ENCODE results near the gene ZNF219. TPM values are rescaled to one million over a fixed set of nuclear protein-coding genes. Genes with fewer than 3 reads are reported as not detected.

Gene ZNF219
- total and polyA plus RNA-seq, 2 of the 13 experiments (the other 11 are each of a cell fraction or from before 2014, with no cell fraction given) = 34.5 to 36.6 TPM

DNA sequence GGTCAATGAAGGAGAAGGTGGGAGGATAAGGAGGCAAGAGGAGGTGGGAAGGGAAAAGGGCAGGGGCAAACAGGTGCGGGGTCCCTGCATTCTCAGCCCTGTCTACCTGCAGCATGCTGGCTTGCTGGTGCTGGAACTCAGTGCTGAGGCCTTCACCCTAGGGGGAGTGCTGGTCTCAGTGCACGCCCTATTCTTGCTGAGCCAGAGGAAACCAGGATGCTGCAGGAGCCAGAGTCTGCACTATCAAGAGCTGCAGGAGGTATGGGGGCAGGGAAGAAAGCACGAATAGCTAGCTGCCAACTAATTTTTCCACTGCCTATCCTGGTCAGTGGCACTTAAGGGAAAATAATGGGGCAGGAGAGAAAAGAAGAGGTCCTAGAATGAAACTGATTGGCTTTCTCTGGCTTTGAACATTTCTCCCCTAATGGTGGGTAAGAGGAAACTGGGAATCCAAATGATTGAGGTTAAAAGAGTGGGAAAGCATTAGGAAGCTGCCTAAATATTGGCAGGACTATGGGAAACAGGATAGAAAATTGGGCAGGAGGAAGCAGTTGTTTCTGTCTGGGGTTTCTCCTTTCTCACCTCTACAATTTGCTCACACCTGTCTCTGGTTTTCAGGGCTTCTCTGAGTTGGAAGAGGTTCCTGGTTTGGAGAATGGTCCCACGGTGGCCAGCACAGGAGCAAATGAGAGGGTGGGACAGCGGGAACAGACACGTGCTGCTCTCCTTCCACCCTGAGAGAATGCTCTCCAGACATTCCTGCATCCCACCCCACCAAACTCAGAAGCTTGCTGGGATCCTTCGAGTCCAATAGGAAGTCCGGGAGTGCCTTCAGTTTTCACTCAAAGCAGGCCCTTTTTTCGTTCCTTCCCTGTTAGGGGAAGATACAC, 4.3 kb upstream of the ZNF219 start (continued):
- TF ChIP-seq, protein P1, sequence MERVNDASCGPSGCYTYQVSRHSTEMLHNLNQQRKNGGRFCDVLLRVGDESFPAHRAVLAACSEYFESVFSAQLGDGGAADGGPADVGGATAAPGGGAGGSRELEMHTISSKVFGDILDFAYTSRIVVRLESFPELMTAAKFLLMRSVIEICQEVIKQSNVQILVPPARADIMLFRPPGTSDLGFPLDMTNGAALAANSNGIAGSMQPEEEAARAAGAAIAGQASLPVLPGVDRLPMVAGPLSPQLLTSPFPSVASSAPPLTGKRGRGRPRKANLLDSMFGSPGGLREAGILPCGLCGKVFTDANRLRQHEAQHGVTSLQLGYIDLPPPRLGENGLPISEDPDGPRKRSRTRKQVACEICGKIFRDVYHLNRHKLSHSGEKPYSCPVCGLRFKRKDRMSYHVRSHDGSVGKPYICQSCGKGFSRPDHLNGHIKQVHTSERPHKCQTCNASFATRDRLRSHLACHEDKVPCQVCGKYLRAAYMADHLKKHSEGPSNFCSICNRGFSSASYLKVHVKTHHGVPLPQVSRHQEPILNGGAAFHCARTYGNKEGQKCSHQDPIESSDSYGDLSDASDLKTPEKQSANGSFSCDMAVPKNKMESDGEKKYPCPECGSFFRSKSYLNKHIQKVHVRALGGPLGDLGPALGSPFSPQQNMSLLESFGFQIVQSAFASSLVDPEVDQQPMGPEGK (CRISPR knock-in tag; IDR thresholded peaks at IDR 0.05) = peak; percentile 22; the same call in 1 of the 2 replicates
- TF ChIP-seq SMAD9 (CRISPR knock-in tag; IDR thresholded peaks at IDR 0.05) (no peak), ZNF484 (CRISPR knock-in tag; IDR thresholded peaks at IDR 0.05; ENCODE audit: borderline replicate concordance, low read depth) (no peak), SIX4 (CRISPR knock-in tag; IDR thresholded peaks at IDR 0.05) (no peak), ZNF296 (CRISPR knock-in tag; conservative IDR thresholded peaks at IDR 0.05) (peak; percentile 23; the same call in 1 of the 2 replicates), MIXL1 (CRISPR knock-in tag; IDR thresholded peaks at IDR 0.05) (no peak), ZNF562 (CRISPR knock-in tag; IDR thresholded peaks at IDR 0.05; ENCODE audit: borderline replicate concordance) (no peak)
- TF ChIP-seq, protein P2, sequence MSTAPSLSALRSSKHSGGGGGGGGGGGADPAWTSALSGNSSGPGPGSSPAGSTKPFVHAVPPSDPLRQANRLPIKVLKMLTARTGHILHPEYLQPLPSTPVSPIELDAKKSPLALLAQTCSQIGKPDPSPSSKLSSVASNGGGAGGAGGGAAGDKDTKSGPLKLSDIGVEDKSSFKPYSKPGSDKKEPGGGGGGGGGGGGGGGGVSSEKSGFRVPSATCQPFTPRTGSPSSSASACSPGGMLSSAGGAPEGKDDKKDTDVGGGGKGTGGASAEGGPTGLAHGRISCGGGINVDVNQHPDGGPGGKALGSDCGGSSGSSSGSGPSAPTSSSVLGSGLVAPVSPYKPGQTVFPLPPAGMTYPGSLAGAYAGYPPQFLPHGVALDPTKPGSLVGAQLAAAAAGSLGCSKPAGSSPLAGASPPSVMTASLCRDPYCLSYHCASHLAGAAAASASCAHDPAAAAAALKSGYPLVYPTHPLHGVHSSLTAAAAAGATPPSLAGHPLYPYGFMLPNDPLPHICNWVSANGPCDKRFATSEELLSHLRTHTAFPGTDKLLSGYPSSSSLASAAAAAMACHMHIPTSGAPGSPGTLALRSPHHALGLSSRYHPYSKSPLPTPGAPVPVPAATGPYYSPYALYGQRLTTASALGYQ (CRISPR knock-in tag; IDR thresholded peaks at IDR 0.05) = peak; percentile 49; the same call in 1 of the 2 replicates
- TF ChIP-seq, protein P3, sequence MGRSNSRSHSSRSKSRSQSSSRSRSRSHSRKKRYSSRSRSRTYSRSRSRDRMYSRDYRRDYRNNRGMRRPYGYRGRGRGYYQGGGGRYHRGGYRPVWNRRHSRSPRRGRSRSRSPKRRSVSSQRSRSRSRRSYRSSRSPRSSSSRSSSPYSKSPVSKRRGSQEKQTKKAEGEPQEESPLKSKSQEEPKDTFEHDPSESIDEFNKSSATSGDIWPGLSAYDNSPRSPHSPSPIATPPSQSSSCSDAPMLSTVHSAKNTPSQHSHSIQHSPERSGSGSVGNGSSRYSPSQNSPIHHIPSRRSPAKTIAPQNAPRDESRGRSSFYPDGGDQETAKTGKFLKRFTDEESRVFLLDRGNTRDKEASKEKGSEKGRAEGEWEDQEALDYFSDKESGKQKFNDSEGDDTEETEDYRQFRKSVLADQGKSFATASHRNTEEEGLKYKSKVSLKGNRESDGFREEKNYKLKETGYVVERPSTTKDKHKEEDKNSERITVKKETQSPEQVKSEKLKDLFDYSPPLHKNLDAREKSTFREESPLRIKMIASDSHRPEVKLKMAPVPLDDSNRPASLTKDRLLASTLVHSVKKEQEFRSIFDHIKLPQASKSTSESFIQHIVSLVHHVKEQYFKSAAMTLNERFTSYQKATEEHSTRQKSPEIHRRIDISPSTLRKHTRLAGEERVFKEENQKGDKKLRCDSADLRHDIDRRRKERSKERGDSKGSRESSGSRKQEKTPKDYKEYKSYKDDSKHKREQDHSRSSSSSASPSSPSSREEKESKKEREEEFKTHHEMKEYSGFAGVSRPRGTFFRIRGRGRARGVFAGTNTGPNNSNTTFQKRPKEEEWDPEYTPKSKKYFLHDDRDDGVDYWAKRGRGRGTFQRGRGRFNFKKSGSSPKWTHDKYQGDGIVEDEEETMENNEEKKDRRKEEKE (IDR thresholded peaks at IDR 0.05) = no peak
- TF ChIP-seq, protein P4, sequence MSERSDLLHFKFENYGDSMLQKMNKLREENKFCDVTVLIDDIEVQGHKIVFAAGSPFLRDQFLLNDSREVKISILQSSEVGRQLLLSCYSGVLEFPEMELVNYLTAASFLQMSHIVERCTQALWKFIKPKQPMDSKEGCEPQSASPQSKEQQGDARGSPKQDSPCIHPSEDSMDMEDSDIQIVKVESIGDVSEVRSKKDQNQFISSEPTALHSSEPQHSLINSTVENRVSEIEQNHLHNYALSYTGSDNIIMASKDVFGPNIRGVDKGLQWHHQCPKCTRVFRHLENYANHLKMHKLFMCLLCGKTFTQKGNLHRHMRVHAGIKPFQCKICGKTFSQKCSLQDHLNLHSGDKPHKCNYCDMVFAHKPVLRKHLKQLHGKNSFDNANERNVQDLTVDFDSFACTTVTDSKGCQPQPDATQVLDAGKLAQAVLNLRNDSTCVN (CRISPR knock-in tag; IDR thresholded peaks at IDR 0.05; ENCODE audit: borderline replicate concordance) = no peak

Measured in HepG2 (cell line).